ENCODE results near the gene DNAJB14. TPM values are rescaled to one million over a fixed set of nuclear protein-coding genes. Genes with fewer than 3 reads are reported as not detected.

Gene DNAJB14
- total and polyA plus RNA-seq, 2 of the 4 experiments (the other 2 are of a cell fraction), result 12.9 to 15.6 TPM

- dilution Hi-C loops (cut with HindIII; ENCODE audit: low sequenced_read_pairs, unreplicated experiment) (no loop called here), in situ Hi-C loops (cut with MboI; ENCODE audit: low sequenced_read_pairs) (no loop called here), intact Hi-C loops (cut with micrococcal nuclease) (no loop called here)
- H3K4me1 ChIP-seq (ENCODE audit: control insufficient read depth, insufficient read depth, low read length), result no peaks in the 10 kb centered on the region
- peaks cover 12% of the 10 kb centered on the region for H3K27me3 ChIP-seq (ENCODE audit: control insufficient read depth, insufficient read depth, low read length)
- H4K8ac ChIP-seq (ENCODE audit: low read depth in 2 of 2, low read length in 2 of 2), result no peak overlapping the region
- H3K4me3 ChIP-seq (ENCODE audit: insufficient read depth, low read depth, low read length), result no peak overlapping the region
- DNase-seq, result no peak
- ChIA-PET CTCF (no interaction called here), POLR2A (ENCODE audit: unreplicated experiment) (no interaction called here)
- H2AK5ac ChIP-seq (ENCODE audit: low read depth, low read length), result no peak overlapping the region
- H3K79me1 ChIP-seq (ENCODE audit: low read depth in 1 of 2, low read length in 2 of 2), result no peaks in the 10 kb centered on the region
- no peak overlapping the region for H3K4me2 ChIP-seq (ENCODE audit: low read depth, low read length)
- WGBS, 2 experiments (ENCODE audit: extremely low coverage in 2 of 2, insufficient read length in 1 of 2), result no CpG with 5 or more reads among the region's 2 CpGs
- H3K4ac ChIP-seq (ENCODE audit: low read depth, low read length), result no peak overlapping the region
- H2BK15ac ChIP-seq (ENCODE audit: low read depth, low read length), result no peak overlapping the region
- no peak overlapping the region for H3K56ac ChIP-seq (ENCODE audit: extremely low read depth, insufficient read depth, low read length)
- no peak overlapping the region for H2BK120ac ChIP-seq (ENCODE audit: low read depth, low read length)
- H2BK20ac ChIP-seq (ENCODE audit: low read depth, low read length), result no peak overlapping the region
- no peak overlapping the region for H3K14ac ChIP-seq (replicated peaks; ENCODE audit: low read depth, low read length)
- H3K36me3 ChIP-seq (ENCODE audit: control insufficient read depth, insufficient read depth, low read length), result no peaks in the 10 kb centered on the region
- no peak overlapping the region for H3K23ac ChIP-seq (ENCODE audit: low read depth, low read length)
- H2AFZ ChIP-seq (replicated peaks; ENCODE audit: low read length, poor library complexity), result no peak overlapping the region
- no peak overlapping the region for H3K9ac ChIP-seq (ENCODE audit: low read depth, low read length)
- no peak overlapping the region for H2BK5ac ChIP-seq (ENCODE audit: low read depth, low read length, poor library complexity, severe bottlenecking)
- no peak for ATAC-seq (ENCODE audit: low read depth)
- BruUV-seq (replicated peaks), result no TSS peak
- H4K91ac ChIP-seq (ENCODE audit: insufficient read depth, low read depth, low read length), result no peak overlapping the region
- H4K20me1 ChIP-seq (ENCODE audit: insufficient read depth, low read length), result no peaks in the 10 kb centered on the region
- no peak overlapping the region for H3K18ac ChIP-seq (ENCODE audit: low read depth, low read length)
- no peaks in the 10 kb centered on the region for H3K9me3 ChIP-seq (ENCODE audit: control insufficient read depth, insufficient read depth, low read length)
- H4K5ac ChIP-seq (ENCODE audit: low read depth, low read length), result no peak overlapping the region
- no peak overlapping the region for H2AK9ac ChIP-seq (replicated peaks; ENCODE audit: low read depth, low read length, poor library complexity)
- TF ChIP-seq MAFK (IDR thresholded peaks at IDR 0.05; ENCODE audit: low read depth, low read length), result no peak
- TF ChIP-seq BHLHE40 (IDR thresholded peaks at IDR 0.05; ENCODE audit: low read depth, low read length), result no peak
- TF ChIP-seq NFE2L2 (IDR thresholded peaks at IDR 0.05; ENCODE audit: low read depth, low read length), result no peak
- no peak for TF ChIP-seq MAZ (IDR thresholded peaks at IDR 0.05; ENCODE audit: borderline replicate concordance, low read depth, low read length)
- no peak for TF ChIP-seq FOS (IDR thresholded peaks at IDR 0.05; ENCODE audit: low read depth, low read length)
- no peak for TF ChIP-seq RCOR1 (IDR thresholded peaks at IDR 0.05; ENCODE audit: insufficient replicate concordance, low read length)
- TF ChIP-seq, protein P1, sequence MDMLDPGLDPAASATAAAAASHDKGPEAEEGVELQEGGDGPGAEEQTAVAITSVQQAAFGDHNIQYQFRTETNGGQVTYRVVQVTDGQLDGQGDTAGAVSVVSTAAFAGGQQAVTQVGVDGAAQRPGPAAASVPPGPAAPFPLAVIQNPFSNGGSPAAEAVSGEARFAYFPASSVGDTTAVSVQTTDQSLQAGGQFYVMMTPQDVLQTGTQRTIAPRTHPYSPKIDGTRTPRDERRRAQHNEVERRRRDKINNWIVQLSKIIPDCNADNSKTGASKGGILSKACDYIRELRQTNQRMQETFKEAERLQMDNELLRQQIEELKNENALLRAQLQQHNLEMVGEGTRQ (IDR thresholded peaks at IDR 0.05; ENCODE audit: low read depth, low read length), result no peak
- TF ChIP-seq SMC3 (IDR thresholded peaks at IDR 0.05; ENCODE audit: low read depth, low read length), result no peak
- TF ChIP-seq CEBPB (IDR thresholded peaks at IDR 0.05; ENCODE audit: low read depth, low read length), result no peak
- no peak for TF ChIP-seq RAD21 (IDR thresholded peaks at IDR 0.05; ENCODE audit: low read length)
- TF ChIP-seq MXI1 (IDR thresholded peaks at IDR 0.05; ENCODE audit: borderline replicate concordance, low read depth, low read length), result no peak
- TF ChIP-seq, protein P2, sequence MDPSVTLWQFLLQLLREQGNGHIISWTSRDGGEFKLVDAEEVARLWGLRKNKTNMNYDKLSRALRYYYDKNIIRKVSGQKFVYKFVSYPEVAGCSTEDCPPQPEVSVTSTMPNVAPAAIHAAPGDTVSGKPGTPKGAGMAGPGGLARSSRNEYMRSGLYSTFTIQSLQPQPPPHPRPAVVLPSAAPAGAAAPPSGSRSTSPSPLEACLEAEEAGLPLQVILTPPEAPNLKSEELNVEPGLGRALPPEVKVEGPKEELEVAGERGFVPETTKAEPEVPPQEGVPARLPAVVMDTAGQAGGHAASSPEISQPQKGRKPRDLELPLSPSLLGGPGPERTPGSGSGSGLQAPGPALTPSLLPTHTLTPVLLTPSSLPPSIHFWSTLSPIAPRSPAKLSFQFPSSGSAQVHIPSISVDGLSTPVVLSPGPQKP (IDR thresholded peaks at IDR 0.05; ENCODE audit: borderline replicate concordance, low read depth, low read length), result no peak
- no peak for TF ChIP-seq RFX5 (IDR thresholded peaks at IDR 0.05; ENCODE audit: low read depth, low read length)
- no peak for TF ChIP-seq CHD1 (IDR thresholded peaks at IDR 0.05; ENCODE audit: low read depth, low read length)
- no peak for TF ChIP-seq POLR2A (IDR thresholded peaks at IDR 0.05; ENCODE audit: low read depth, low read length)
- no peak for TF ChIP-seq CTCF (conservative IDR thresholded peaks at IDR 0.05; ENCODE audit: low read depth, low read length)
- no peaks in the 10 kb centered on the region for H3K9me1 ChIP-seq (ENCODE audit: insufficient read depth, low read length)
- H3K27ac ChIP-seq (ENCODE audit: insufficient read depth, low read length), result no peak overlapping the region
Observed at GRCh38 chr4:99860521-99860920, 85.9 kb downstream of the DNAJB14 start.
